ENCODE results near the gene RCCD1.

GRCh38 chr15:90953947-90954711 lies 555 bp upstream of the RCCD1 start:
- TF ChIP-seq POLR2A (IDR thresholded peaks at IDR 0.05) (no peak), CTCF (IDR thresholded peaks at IDR 0.05) (no peak)
